GM12891 (cell line): ENCODE measurements around the gene WDR43.

Experiments
- DNase-seq: peaks from one replicate; pipeline ENCODE4 v3.0.0; 2011; ENCODE audit warnings: low spot score; ENCODE audit not compliant: insufficient read length
- FAIRE-seq: peaks from 2 replicates; lab custom pipeline; 2011; peaks lifted over from hg19 to GRCh38; lab: Jason Lieb, UNC
- PAX5 ChIP-seq: IDR thresholded peaks from 2 replicates; pipeline ENCODE4 v1.6.1; 2011; ENCODE audit warnings: low read length, moderate library complexity, mild to moderate bottlenecking; ENCODE audit not compliant: insufficient read depth, severe bottlenecking
- POLR2A ChIP-seq: IDR thresholded peaks from 2 replicates; pipeline ENCODE4 v1.6.1; 2011; ENCODE audit warnings: low read depth, low read length, control low read depth
- POLR2AphosphoS5 ChIP-seq: IDR thresholded peaks from 2 replicates; pipeline ENCODE4 v1.6.1; 2011; ENCODE audit warnings: low read depth, low read length, control low read depth
- POU2F2 ChIP-seq: IDR thresholded peaks from 2 replicates; pipeline ENCODE4 v1.6.1; 2011; ENCODE audit warnings: low read depth, mild to moderate bottlenecking, control low read depth, low read length, moderate library complexity
- SPI1 ChIP-seq: IDR thresholded peaks from 2 replicates; pipeline ENCODE4 v1.6.1; 2011; ENCODE audit warnings: low read depth, low read length, control low read depth
- TAF1 ChIP-seq: IDR thresholded peaks from 2 replicates; pipeline ENCODE4 v1.6.1; 2011; ENCODE audit warnings: low read depth, low read length, control low read depth

WDR43 gene

GRCh38 chr2:28893488-28893887 is 979 bp upstream of the WDR43 start:
- TF ChIP-seq POLR2A (no peak), SPI1 (no peak), POU2F2 (no peak), TAF1 (no peak), POLR2AphosphoS5 (no peak), PAX5 (no peak)
- no peak for DNase-seq
- no peak for FAIRE-seq

DNA sequence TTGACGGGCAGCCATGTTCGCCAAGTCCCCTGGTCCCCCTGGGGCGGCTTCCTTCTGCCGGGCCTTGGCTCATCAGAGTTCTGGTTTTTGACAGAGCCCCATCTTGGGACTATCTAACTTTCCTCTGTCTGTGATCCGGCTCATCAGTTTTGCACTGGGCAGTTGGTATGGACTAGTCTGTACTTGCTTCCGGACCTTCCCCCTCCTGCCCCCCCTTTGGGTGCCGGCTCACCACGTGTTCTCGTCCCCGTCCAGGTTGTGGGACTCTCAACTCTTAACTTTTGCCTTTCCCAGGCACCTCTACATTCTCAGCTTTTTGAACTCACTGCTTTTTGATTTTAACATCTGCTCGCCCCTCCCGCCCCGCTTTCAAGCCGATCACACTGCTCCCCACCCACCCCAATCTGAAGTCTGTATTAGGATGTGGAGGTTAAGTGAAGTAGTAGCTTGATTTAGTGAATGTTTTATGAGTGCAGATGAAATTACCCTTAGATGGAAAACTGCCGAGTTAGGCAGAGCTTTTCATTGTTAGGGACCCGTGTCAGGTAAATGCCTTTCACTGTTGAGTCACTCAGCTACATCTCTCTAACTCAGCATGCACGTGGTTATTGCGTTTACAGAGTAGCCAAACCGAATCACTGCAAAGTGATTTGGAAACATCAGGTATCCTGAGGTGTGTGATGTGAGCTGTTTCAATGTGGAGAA is 874 bp downstream of the WDR43 start:
- DNase-seq = peak; percentile 23
- FAIRE-seq = peak; percentile 66
- TF ChIP-seq POLR2A (no peak), TAF1 (peak; percentile 33; the same call in 1 of the 2 replicates)

GRCh38 chr2:28896906-28897305 is 2.4 kb downstream of the WDR43 start:
- TF ChIP-seq POU2F2 = no peak
- no peak for TF ChIP-seq SPI1
- TF ChIP-seq POLR2A = no peak
- TF ChIP-seq TAF1 = no peak
- TF ChIP-seq PAX5 = no peak
- no peak for TF ChIP-seq POLR2AphosphoS5
- FAIRE-seq = no peak
- DNase-seq = no peak

GRCh38 chr2:28898048-28898447 is 3.6 kb downstream of the WDR43 start:
- no peak for DNase-seq
- peak; percentile 13 for FAIRE-seq
- TF ChIP-seq POLR2AphosphoS5 (no peak), SPI1 (no peak), POU2F2 (no peak), POLR2A (no peak), TAF1 (no peak), PAX5 (no peak)

DNA sequence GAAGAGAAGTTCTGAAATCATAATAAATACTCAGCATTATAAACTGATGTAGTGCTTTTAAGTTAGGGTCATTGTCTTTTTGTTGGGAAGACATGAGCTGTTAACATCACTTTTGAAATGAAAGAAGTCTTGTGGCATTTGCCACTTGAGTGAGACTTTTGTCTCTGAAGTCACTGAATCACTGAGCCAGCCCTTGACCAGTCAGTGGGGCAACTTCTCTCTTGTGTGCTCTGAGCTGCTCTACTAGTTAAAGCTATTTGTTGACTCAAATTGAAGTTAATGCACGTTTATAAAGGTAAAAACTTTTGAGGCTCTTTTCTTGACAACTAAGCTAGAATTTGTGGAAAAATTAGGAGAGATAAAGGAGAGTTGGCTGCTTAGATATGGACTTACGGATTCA is 6.7 kb downstream of the WDR43 start:
- TF ChIP-seq PAX5 (no peak), POLR2AphosphoS5 (no peak), SPI1 (no peak), POLR2A (no peak), TAF1 (no peak), POU2F2 (no peak)
- no peak for FAIRE-seq
- no peak for DNase-seq

DNA sequence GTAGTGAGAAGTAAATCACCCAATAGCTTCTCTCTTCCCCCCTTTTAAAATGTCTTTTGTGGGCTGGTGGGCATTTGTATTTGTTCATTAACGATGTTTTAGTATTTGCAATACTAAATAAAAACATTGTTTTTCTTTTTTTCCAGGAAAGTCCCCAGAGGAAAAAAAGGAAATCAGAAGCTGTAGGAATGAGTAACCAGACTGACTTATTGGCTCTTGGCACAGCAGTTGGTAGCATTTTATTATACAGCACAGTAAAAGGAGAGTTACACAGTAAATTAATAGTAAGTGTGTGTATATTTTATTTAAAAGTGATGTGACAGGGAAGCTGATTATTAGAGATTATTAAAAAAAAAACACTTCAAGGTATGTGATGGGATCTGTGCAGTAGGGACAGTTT is 7.4 kb downstream of the WDR43 start:
- DNase-seq (no peak), FAIRE-seq (no peak)
- TF ChIP-seq POLR2AphosphoS5 = no peak
- no peak for TF ChIP-seq PAX5
- no peak for TF ChIP-seq TAF1
- no peak for TF ChIP-seq SPI1
- TF ChIP-seq POU2F2 = no peak
- no peak for TF ChIP-seq POLR2A

DNA sequence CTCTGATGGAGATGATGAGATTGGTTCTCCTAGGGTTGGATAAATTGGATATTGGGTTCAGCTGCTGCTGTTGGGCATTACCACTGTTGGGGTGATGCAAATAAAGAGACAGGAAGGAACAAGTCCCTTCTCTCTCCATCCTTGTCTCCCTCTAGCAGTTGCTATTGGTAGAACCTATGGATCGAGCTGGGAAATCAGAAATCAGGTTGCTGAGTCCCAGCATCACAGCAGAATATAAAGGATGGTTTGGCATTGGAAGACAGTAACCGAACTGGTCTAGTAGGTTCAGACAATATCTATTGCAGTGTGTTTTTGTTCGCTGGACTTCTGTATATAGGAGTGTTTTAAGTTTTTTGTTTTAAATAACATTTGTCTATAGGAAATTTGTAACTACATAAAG is 8.1 kb downstream of the WDR43 start:
- TF ChIP-seq POU2F2 (no peak), SPI1 (no peak), TAF1 (no peak), POLR2AphosphoS5 (no peak), POLR2A (no peak), PAX5 (no peak)
- no peak for DNase-seq
- FAIRE-seq = no peak

DNA sequence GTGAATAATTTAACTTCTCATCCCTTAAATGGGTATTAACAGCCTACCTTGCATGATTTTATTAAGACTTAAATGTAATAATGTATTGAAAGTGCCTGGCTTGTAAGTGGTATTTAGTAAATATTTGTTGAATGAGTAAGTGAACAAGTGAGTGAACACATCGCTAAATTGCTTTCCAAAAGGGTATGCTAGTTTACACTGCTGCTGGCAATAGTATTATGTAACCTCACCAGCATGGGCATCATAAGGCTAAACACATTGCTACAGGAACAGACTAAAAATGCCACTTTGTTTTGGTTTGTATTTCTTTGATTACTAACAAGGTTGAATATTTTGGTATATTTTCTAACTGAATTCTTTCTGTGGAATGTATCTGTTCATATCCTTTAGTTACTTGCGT is 9.8 kb downstream of the WDR43 start:
- FAIRE-seq (no peak), DNase-seq (no peak)

DNA sequence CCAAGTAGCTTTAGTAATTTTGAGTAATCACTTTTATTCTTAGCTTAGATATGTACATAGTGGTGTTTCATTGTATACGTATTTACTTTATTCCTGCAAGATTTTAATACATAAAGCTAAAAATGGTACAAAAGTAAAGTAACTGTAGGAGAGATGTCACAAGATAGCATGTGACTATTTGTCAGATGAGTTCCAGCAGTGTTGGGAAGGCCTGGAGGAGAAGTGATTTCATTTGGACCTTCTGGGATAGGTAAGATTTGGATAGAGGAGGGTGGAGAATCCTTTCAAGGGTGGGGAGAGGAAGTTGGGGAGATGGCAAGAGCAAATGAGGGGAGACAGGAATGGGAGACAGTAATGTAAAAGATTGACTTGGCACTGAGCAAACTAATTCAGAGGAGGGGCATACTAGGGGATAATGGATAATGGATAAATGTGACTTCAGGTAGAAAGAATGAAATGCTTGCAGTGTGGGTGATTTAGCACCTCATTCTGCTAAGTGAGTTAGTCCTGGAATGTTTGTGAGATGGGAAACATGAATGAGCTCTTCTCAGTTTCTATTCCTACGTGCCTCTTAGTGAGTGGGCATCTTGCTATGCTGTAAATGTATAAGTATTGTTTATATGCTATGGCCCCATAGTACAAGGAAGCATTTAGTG is 10.5 kb downstream of the WDR43 start:
- TF ChIP-seq POLR2AphosphoS5 (0 out of 2 replicates have a peak, but pooled peaks have one; percentile 36), PAX5 (no peak)
- FAIRE-seq = no peak
- DNase-seq = no peak

More for the DNA sequence above, 9.8 kb downstream of the WDR43 start:
- TF ChIP-seq PAX5 = no peak
- no peak for TF ChIP-seq POLR2AphosphoS5
- TF ChIP-seq TAF1 = no peak
- TF ChIP-seq POU2F2 = no peak
- TF ChIP-seq SPI1 = no peak
- no peak for TF ChIP-seq POLR2A

GRCh38 chr2:28905533-28905932 is 11.1 kb downstream of the WDR43 start:
- FAIRE-seq = no peak
- no peak for DNase-seq
- TF ChIP-seq POU2F2 = no peak
- TF ChIP-seq TAF1 = no peak
- TF ChIP-seq PAX5 = no peak
- no peak for TF ChIP-seq POLR2AphosphoS5
- no peak for TF ChIP-seq SPI1
- TF ChIP-seq POLR2A = no peak
